K562 (cell line): ENCODE results near the gene CEL. TPM values are rescaled to one million over a fixed set of nuclear protein-coding genes. Genes with fewer than 3 reads are reported as not detected.

ENCODE experiments used
- ATAC-seq: fragments of 200-7000 bp; cut with Tn5 transposase; 3 replicates; pipeline ENCODE4 v1.9.1; 2020; ENCODE audit warnings: moderate library complexity
- BruUV-seq: library from RNA; stranded (reverse); fragments of 400-500 nt; replicated peaks from 2 replicates; lab custom pipeline; 2021; lab: Mats Ljungman, UMichigan
- CTCF ChIA-PET: fragments of 300-600 bp; formaldehyde crosslinking; extraction: SDS; loops from one replicate; lab custom pipeline; 2021; ENCODE audit warnings: low intra/inter-chr PET ratio; lab: Yijun Ruan, JAX
- POLR2A ChIA-PET: fragments of 300-600, 350-650 bp; sonication (Branson Sonifier 250); formaldehyde crosslinking; extraction: SDS; loops from one replicate; lab custom pipeline; 2021; ENCODE audit warnings: antibody characterized with exemption, inconsistent platforms; lab: Yijun Ruan, JAX
- DNase-seq, 4 experiments: peaks; one replicate each; pipeline versions ENCODE4 v3.0.0 to v3.0.0-alpha.2; 2011 to 2018; ENCODE audit warnings: low spot score in 3 of 4, mixed read lengths in 3 of 4; ENCODE audit errors: extremely low read depth in 1 of 4
- FAIRE-seq: peaks from 2 replicates; lab custom pipeline; 2011; peaks lifted over from hg19 to GRCh38; lab: Jason Lieb, UNC
- H2AFZ ChIP-seq: 2 replicates; pipeline ENCODE4 v1.6.0; 2011; ENCODE audit warnings: low read depth, low read length, control low read depth, inconsistent platforms
- H3K27ac ChIP-seq: fragments of 200-600 bp; 3 replicates; pipeline ENCODE4 v1.8.0; 2011; ENCODE audit warnings: low read depth, mild to moderate bottlenecking, control low read depth, inconsistent platforms, low read length, moderate library complexity, mixed read lengths; ENCODE audit errors: extremely low read depth
- H3K27me3 ChIP-seq, 2 experiments: fragments of 300-600 bp in 1 of 2; 2 replicates in 1 of 2; 3 replicates in 1 of 2; pipeline versions ENCODE4 v1.6.0 to v1.8.0; 2011; ENCODE audit warnings: inconsistent platforms in 2 of 2, low read length in 2 of 2, mild to moderate bottlenecking in 1 of 2, mixed read lengths in 1 of 2, moderate library complexity in 1 of 2; ENCODE audit not compliant: control insufficient read depth in 2 of 2, insufficient read depth in 2 of 2
- H3K36me3 ChIP-seq: fragments of 300-600 bp; 3 replicates; pipeline ENCODE4 v1.8.0; 2011; ENCODE audit warnings: mild to moderate bottlenecking, low read length, inconsistent platforms; ENCODE audit not compliant: control insufficient read depth, insufficient read depth
- H3K4me1 ChIP-seq, 2 experiments: fragments of 200-600 bp in 1 of 2; replicated peaks in 1 of 2; 2 replicates in 1 of 2; 3 replicates in 1 of 2; pipeline versions ENCODE4 v1.5.1 to v1.8.0; 2011; ENCODE audit warnings: inconsistent platforms in 2 of 2, low read length in 2 of 2, mild to moderate bottlenecking in 1 of 2, mixed read lengths in 1 of 2, moderate library complexity in 1 of 2; ENCODE audit not compliant: control insufficient read depth in 2 of 2, insufficient read depth in 2 of 2
- H3K4me2 ChIP-seq: 2 replicates; pipeline ENCODE4 v1.6.1; 2011; ENCODE audit warnings: low read length, control low read depth, inconsistent platforms, mixed read lengths; ENCODE audit not compliant: insufficient read depth
- H3K4me3 ChIP-seq: fragments of 200-600 bp; sonication (generic), shearing (Covaris generic); 2 replicates; pipeline ENCODE4 v1.5.1; 2016; ENCODE audit warnings: control low read depth, inconsistent platforms
- H3K79me2 ChIP-seq: fragments of 200-600 bp; 3 replicates; pipeline ENCODE4 v1.8.0; 2011; ENCODE audit warnings: low read length, inconsistent platforms; ENCODE audit not compliant: control insufficient read depth, insufficient read depth
- H3K9ac ChIP-seq, 2 experiments: 2 replicates each; pipeline versions ENCODE4 v1.6.0 to v1.6.1; 2011; ENCODE audit warnings: low read depth in 2 of 2, low read length in 2 of 2, control low read depth in 1 of 2, inconsistent platforms in 1 of 2, mild to moderate bottlenecking in 1 of 2, mixed read lengths in 1 of 2; ENCODE audit not compliant: insufficient read depth in 1 of 2
- H3K9me1 ChIP-seq: one replicate; pipeline ENCODE4 v1.6.0; 2011; ENCODE audit warnings: inconsistent platforms, mild to moderate bottlenecking, low read length, moderate library complexity; ENCODE audit not compliant: control insufficient read depth, insufficient read depth
- H3K9me3 ChIP-seq: replicated peaks from 2 replicates; pipeline ENCODE4 v1.5.1; 2011; ENCODE audit warnings: low read depth, low read length, inconsistent platforms; ENCODE audit not compliant: control insufficient read depth, insufficient read depth
- H4K20me1 ChIP-seq: replicated peaks from 2 replicates; pipeline ENCODE4 v1.6.1; 2011; ENCODE audit warnings: low read length, inconsistent platforms, mixed read lengths; ENCODE audit not compliant: control insufficient read depth, insufficient read depth
- DIDO1 ChIP-seq: fragments of 450-650 bp; IDR thresholded peaks from 2 replicates; pipeline ENCODE4 v1.6.1; 2016; ENCODE audit warnings: low read depth, missing biosample characterization, missing genetic modification characterization
- HDAC6 ChIP-seq: IDR thresholded peaks from 2 replicates; pipeline ENCODE4 v1.6.1; 2012; ENCODE audit warnings: low read depth, mild to moderate bottlenecking, control low read depth, inconsistent platforms, low read length, moderate library complexity
- POLR2AphosphoS2 ChIP-seq: IDR thresholded peaks from 2 replicates; pipeline ENCODE4 v1.6.1; 2012; ENCODE audit warnings: low read length, improper control_type of control experiment
- PTRF ChIP-seq: fragments of 450-650 bp; IDR thresholded peaks from 2 replicates; pipeline ENCODE4 v1.6.1; 2016; ENCODE audit warnings: mild to moderate bottlenecking, missing genetic modification characterization, missing compliant biosample characterization
- SLC30A9 ChIP-seq: fragments of 250-450 bp; sonication (Bioruptor Pico); IDR thresholded peaks from 2 replicates; pipeline ENCODE4 v1.8.0; 2022; ENCODE audit warnings: mild to moderate bottlenecking, moderate library complexity
- TOE1 ChIP-seq, 2 experiments: fragments of 450-650 bp in 1 of 2; sonication (generic) in 1 of 2; formaldehyde crosslinking in 1 of 2; IDR thresholded peaks; 2 replicates each; pipeline versions ENCODE4 v1.7.1 to v1.8.0; 2016 to 2022; ENCODE audit warnings: borderline replicate concordance in 2 of 2, mild to moderate bottlenecking in 2 of 2, antibody characterized with exemption in 1 of 2, inconsistent platforms in 1 of 2, low read depth in 1 of 2, missing genetic modification reagents in 1 of 2, moderate library complexity in 1 of 2
- WGBS: fragments of 100-300 bp; shearing (Covaris generic); methylation state at CpG from one replicate; pipeline ENCODE4 v1.1.6; 2016; ENCODE audit warnings: low coverage, mixed read lengths; ENCODE audit not compliant: insufficient coverage; ENCODE audit errors: missing lambda C conversion rate; 5-methylcytosine and 5-hydroxymethylcytosine counted together
- in situ Hi-C: fragments of 300-500 bp; cut with MboI; formaldehyde crosslinking; loops from 4 replicates; pipeline ENCODE4 v1.15.0; 2018; ENCODE audit warnings: inconsistent platforms, mixed read lengths
- intact Hi-C: fragments of 100-400 bp; cut with micrococcal nuclease; formaldehyde crosslinking; loops from 2 replicates; pipeline ENCODE4 v1.14.2; 2022
- polyA plus RNA-seq, 8 experiments: library from polyadenylated mRNA; depleted of rRNA in 4 of 8; stranded (reverse) in 5 of 8; unstranded in 3 of 8; fragments of >200 nt; fragmentation: Nextera tagmentation in 2 of 8; fragmentation: Illumina TruSeq in 1 of 8; extraction: Ambion mirVana in 2 of 8; extraction: Trizol in 1 of 8; gene quantifications; 2 replicates each; pipeline versions ENCODE4 v1.2.1 to v1.2.3, GENCODE V29; 2011 to 2014; ENCODE audit warnings: inconsistent platforms in 1 of 8, missing spikeins in 1 of 8
- total RNA-seq, 7 experiments: library from RNA; depleted of rRNA in 6 of 7; stranded (reverse); fragments of >200 nt in 6 of 7; fragmentation: Illumina TruSeq in 2 of 7; extraction: Trizol in 2 of 7; gene quantifications; 2 replicates each; pipeline versions ENCODE4 v1.2.1 to v1.2.3, GENCODE V29; 2011 to 2021; ENCODE audit warnings: low replicate concordance in 1 of 7
- TF ChIP-seq, protein P1 (sequence below): sonication (generic); formaldehyde crosslinking; IDR thresholded peaks from 2 replicates; pipeline ENCODE4 v1.8.0; 2022; ENCODE audit warnings: mild to moderate bottlenecking, missing genetic modification reagents
- TF ChIP-seq, protein P2 (sequence below), 2 experiments: IDR thresholded peaks; 2 replicates each; pipeline ENCODE4 v1.6.1; 2012; ENCODE audit warnings: improper control_type of control experiment in 2 of 2, low read depth in 2 of 2, low read length in 2 of 2, borderline replicate concordance in 1 of 2

Gene CEL
- total and polyA plus RNA-seq, 9 of the 15 experiments (the other 6 are each of a cell fraction or from before 2014, with no cell fraction given), result 0.09 to 3.0 (median 0.51) TPM; not detected in 2

DNA sequence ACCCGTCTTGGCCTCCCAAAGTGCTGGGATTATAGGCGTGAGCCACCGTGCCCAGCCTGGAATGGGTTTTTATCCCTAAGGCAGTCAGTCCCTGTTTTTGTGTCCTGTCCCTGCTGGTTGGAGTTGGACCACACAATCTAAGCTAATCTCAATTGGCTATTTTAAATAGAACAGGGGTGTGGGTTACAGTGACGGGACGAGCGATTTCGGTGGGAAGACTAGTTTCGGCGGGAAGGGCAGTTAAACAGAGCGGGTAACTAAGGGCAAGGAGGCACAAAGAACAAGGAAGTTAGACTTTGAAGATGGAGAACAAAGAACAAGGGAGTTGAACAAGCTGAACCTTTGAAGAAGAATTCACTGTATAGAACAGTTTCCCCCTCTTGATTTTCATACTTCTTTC, 29.6 kb upstream of the CEL start (continued):
- no peak for TF ChIP-seq HDAC6
- TF ChIP-seq, all 486 proteins: peak for 0

DNA sequence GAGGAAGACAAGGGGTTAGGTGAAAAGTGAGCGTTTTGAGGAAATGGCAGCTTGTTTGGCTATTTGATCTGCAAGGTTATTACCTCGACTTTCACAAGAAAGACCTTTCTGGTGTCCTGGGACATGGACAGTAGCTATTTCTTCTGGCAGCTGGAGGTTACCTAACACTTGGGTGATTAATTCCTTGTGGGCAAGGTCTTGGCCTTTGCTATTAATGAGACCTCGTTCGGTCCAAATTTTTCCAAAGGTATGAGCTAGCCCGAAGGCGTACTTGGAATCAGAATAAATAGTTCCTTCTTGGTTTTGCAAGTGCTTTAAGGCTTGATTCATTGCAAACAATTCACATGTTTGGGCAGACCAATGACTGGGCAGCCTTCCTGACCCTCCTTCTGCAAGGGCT, 26.1 kb upstream of the CEL start:
- Histone ChIP-seq H3K9me3 (peaks cover 14% of the 10 kb centered on the region; the same call in 1 of the 2 replicates), H3K4me1 (peaks cover 7 to 12% of the 10 kb centered on the region in 2 experiments; a peak in 3 of 5 replicates), H3K79me2 (peaks cover 97% of the 10 kb centered on the region), H2AFZ (no peak overlapping the region), H3K4me3 (no peak overlapping the region), H3K9me1 (peaks cover 5% of the 10 kb centered on the region), H4K20me1 (peaks cover 5% of the 10 kb centered on the region), H3K27ac (no peak overlapping the region), H3K36me3 (peaks cover 66% of the 10 kb centered on the region), H3K4me2 (no peak overlapping the region), H3K27me3 (no peaks in the 10 kb centered on the region), H3K9ac (no peak overlapping the region)
- intact Hi-C loops, result no loop called here
- ChIA-PET CTCF (no interaction called here), POLR2A (no interaction called here)
- 92% methylated on average over 6 of the region's 6 CpGs for WGBS
- no TSS peak for BruUV-seq
- FAIRE-seq (no peak), DNase-seq (no peak), ATAC-seq (no peak)
- in situ Hi-C loops, result no loop called here
- no peak for TF ChIP-seq PTRF (tag)

DNA sequence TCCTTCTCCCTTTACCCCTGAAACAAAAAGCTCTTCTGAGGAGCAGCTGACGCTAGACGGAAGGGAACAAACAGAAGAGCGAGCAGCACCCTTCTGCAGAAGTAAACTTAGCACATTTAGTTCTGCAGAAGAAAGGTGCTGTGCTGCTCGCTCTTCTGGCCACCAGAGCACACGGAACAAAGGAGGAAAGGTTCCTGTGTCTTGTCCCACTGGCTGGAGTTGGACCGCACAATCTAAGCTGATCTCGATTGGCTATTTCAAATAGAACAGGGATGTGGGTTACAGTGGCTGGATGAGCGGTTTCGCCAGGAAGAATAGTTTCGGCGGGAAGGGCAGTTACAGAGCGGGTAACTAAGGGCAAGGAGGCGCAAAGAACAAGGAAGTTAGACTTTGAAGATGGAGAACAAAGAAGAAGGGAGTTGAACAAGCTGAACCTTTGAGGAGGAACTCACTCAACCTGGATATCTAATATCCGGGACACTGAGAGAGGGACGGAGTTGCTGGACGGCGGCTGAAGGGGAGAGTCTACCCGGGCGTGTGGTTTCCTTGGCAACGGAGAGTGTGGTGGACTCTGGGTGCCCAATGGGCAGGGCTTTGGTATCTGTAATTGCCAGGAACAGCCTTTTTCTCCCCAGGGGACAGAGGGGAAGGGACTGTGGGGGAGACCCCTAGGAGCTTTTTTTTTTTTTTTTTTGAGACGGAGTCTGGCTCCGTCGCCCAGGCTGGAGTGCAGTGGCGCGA, 23.8 kb upstream of the CEL start:
- peaks cover 76% of the 10 kb centered on the region for H3K36me3 ChIP-seq
- no peak overlapping the region for H3K4me3 ChIP-seq
- H3K9ac ChIP-seq, result no peak overlapping the region
- CTCF ChIA-PET, result no interaction called here
- H4K20me1 ChIP-seq, result peaks cover 13% of the 10 kb centered on the region
- H3K4me2 ChIP-seq, result no peak overlapping the region
- no peaks in the 10 kb centered on the region for H3K27me3 ChIP-seq
- H3K27ac ChIP-seq, result no peak overlapping the region
- in situ Hi-C loops, result no loop called here
- no peak for TF ChIP-seq POLR2AphosphoS2
- TF ChIP-seq, protein P1, sequence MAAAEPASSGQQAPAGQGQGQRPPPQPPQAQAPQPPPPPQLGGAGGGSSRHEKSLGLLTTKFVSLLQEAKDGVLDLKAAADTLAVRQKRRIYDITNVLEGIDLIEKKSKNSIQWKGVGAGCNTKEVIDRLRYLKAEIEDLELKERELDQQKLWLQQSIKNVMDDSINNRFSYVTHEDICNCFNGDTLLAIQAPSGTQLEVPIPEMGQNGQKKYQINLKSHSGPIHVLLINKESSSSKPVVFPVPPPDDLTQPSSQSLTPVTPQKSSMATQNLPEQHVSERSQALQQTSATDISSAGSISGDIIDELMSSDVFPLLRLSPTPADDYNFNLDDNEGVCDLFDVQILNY (CRISPR knock-in tag), result no peak
- no peak for TF ChIP-seq DIDO1 (tag)
- no peak for TF ChIP-seq PTRF (tag)
- TF ChIP-seq TOE1 (IDR thresholded peaks at IDR 0.05; ENCODE audit: borderline replicate concordance), result no peak
- TF ChIP-seq TOE1 (CRISPR knock-in tag; IDR thresholded peaks at IDR 0.05; ENCODE audit: borderline replicate concordance, low read depth), result no peak
- TF ChIP-seq SLC30A9, result no peak
- TF ChIP-seq, protein P2, sequence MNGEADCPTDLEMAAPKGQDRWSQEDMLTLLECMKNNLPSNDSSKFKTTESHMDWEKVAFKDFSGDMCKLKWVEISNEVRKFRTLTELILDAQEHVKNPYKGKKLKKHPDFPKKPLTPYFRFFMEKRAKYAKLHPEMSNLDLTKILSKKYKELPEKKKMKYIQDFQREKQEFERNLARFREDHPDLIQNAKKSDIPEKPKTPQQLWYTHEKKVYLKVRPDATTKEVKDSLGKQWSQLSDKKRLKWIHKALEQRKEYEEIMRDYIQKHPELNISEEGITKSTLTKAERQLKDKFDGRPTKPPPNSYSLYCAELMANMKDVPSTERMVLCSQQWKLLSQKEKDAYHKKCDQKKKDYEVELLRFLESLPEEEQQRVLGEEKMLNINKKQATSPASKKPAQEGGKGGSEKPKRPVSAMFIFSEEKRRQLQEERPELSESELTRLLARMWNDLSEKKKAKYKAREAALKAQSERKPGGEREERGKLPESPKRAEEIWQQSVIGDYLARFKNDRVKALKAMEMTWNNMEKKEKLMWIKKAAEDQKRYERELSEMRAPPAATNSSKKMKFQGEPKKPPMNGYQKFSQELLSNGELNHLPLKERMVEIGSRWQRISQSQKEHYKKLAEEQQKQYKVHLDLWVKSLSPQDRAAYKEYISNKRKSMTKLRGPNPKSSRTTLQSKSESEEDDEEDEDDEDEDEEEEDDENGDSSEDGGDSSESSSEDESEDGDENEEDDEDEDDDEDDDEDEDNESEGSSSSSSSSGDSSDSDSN (IDR thresholded peaks at IDR 0.05; ENCODE audit: borderline replicate concordance in 1 of 2, low read depth in 2 of 2, low read length in 2 of 2), result no peak
- H3K9me1 ChIP-seq, result peaks cover 5% of the 10 kb centered on the region
- WGBS, result 89% methylated on average over 20 of the region's 25 CpGs
- H3K79me2 ChIP-seq, result peaks cover 87% of the 10 kb centered on the region
- FAIRE-seq (no peak), DNase-seq (no peak), ATAC-seq (no peak)
- no peaks in the 10 kb centered on the region; a peak in 1 of 5 replicates for H3K4me1 ChIP-seq
- no peak overlapping the region for H2AFZ ChIP-seq
- POLR2A ChIA-PET, result interaction anchor here (0.6 to 1.2 kb wide), 3 partner anchors 8 to 95 kb away, joined by 3 to 4 read pairs (median 3); no protein-coding TSS in a partner anchor
- intact Hi-C loops, result no loop called here
- BruUV-seq, result no TSS peak
- peaks cover 5% of the 10 kb centered on the region; the same call in 1 of the 2 replicates for H3K9me3 ChIP-seq
